ENCODE data around the gene MYT1. TPM values are rescaled to one million over a fixed set of nuclear protein-coding genes. Genes with fewer than 3 reads are reported as not detected.
A peak's percentile ranks its signal among the peaks of the same experiment; 100 is the strongest.

The MYT1 gene
- total and polyA plus RNA-seq, 2 of the 13 experiments (the other 11 are each of a cell fraction or from before 2014, with no cell fraction given) = 0.58 to 2.5 TPM

GRCh38 chr20:64242797-64243475 is 78.7 kb downstream of the MYT1 start (continued):
- TF ChIP-seq ETS1 (CRISPR knock-in tag; IDR thresholded peaks at IDR 0.05) = no peak

GRCh38 chr20:64244281-64244805 is 80.1 kb downstream of the MYT1 start:
- Histone ChIP-seq H3K9me3 (ENCODE audit: low read length) (no peaks in the 10 kb centered on the region), H3K36me3 (replicated peaks in 1 of 2; ENCODE audit: control insufficient read depth in 1 of 2, insufficient read depth in 2 of 2, low read length in 2 of 2) (no peaks in the 10 kb centered on the region), H3K27me3 (ENCODE audit: control insufficient read depth in 1 of 2, insufficient read depth in 2 of 2, low read length in 2 of 2) (peaks cover 8 to 28% of the 10 kb centered on the region in 2 experiments; a peak in 4 of 5 replicates), H3K79me2 (ENCODE audit: insufficient read depth, low read length) (no peaks in the 10 kb centered on the region), H4K20me1 (ENCODE audit: insufficient read depth, low read length) (no peaks in the 10 kb centered on the region), H3K4me2 (ENCODE audit: low read depth, low read length) (peak overlapping the region; percentile 1), H3K27ac (ENCODE audit: extremely low read length, insufficient read depth, low read length) (no peak overlapping the region), H3K4me1 (ENCODE audit: insufficient read depth, low read length) (peaks cover 86% of the 10 kb centered on the region), H2AFZ (ENCODE audit: low read length) (no peak overlapping the region), H3K4me3 (replicated peaks in 1 of 3; ENCODE audit: insufficient read depth in 1 of 3, low read depth in 2 of 3, low read length in 3 of 3) (no peak overlapping the region), H3K9ac (ENCODE audit: insufficient read depth, low read depth, low read length) (no peak overlapping the region)
- CTCF ChIA-PET (ENCODE audit: low intra/inter-chr PET ratio, low total read pairs) = no interaction called here
- FAIRE-seq (no peak), ATAC-seq (no peak), DNase-seq (ENCODE audit: low spot score) (no peak)
- BruUV-seq (replicated peaks) = no TSS peak
- no peak for TF ChIP-seq ZNF639 (CRISPR knock-in tag; conservative IDR thresholded peaks at IDR 0.05)
- TF ChIP-seq KMT2A (CRISPR knock-in tag; IDR thresholded peaks at IDR 0.05) = no peak
- TF ChIP-seq SP140L (CRISPR knock-in tag; IDR thresholded peaks at IDR 0.05; ENCODE audit: borderline replicate concordance) = no peak
- TF ChIP-seq ZNF740 (CRISPR knock-in tag; IDR thresholded peaks at IDR 0.05) = no peak
- TF ChIP-seq FOXO1 (CRISPR knock-in tag; IDR thresholded peaks at IDR 0.05) = 0 out of 2 replicates have a peak, but pooled peaks have one; percentile 27
- TF ChIP-seq MEIS1 (CRISPR knock-in tag; IDR thresholded peaks at IDR 0.05; ENCODE audit: borderline replicate concordance) = no peak
- TF ChIP-seq GZF1 (CRISPR knock-in tag; IDR thresholded peaks at IDR 0.05) = no peak
- no peak for TF ChIP-seq ZNF577 (CRISPR knock-in tag; IDR thresholded peaks at IDR 0.05; ENCODE audit: borderline replicate concordance, low read depth)
- intact Hi-C loops (cut with micrococcal nuclease; ENCODE audit: unreplicated experiment) (no loop called here), in situ Hi-C loops (cut with HindIII; ENCODE audit: extremely low pct_ligation_motif_present, low pct_unique_long_range_greater_than_20kb) (no loop called here)
- POLR2A ChIA-PET = interaction anchor here (9.6 kb wide), 1 partner anchor 10 kb away, joined by 157 read pairs; the partner anchor contains the start of gene PCMTD2
- 3% methylated on average over 2 of the region's 2 CpGs for WGBS (ENCODE audit: low lambda C conversion rate)

Data from HepG2 (cell line).